GM21528 (cell line): Measurements from ENCODE around the gene NDUFS5.
A peak's percentile ranks its signal among the peaks of the same experiment; 100 is the strongest.
"Not testable (repeated sequence)": the region's sequence is repeated elsewhere in the genome, so short reads cannot be mapped to it uniquely, and the experiment has no call there.

ENCODE experiments used
- ATAC-seq: cut with Tn5 transposase; IDR thresholded peaks from one replicate; pipeline ENCODE4 v1.9.1; 2021; ENCODE audit warnings: mild to moderate bottlenecking, moderate library complexity; ENCODE audit not compliant: unreplicated experiment, low FRiP score

NDUFS5 gene

DNA sequence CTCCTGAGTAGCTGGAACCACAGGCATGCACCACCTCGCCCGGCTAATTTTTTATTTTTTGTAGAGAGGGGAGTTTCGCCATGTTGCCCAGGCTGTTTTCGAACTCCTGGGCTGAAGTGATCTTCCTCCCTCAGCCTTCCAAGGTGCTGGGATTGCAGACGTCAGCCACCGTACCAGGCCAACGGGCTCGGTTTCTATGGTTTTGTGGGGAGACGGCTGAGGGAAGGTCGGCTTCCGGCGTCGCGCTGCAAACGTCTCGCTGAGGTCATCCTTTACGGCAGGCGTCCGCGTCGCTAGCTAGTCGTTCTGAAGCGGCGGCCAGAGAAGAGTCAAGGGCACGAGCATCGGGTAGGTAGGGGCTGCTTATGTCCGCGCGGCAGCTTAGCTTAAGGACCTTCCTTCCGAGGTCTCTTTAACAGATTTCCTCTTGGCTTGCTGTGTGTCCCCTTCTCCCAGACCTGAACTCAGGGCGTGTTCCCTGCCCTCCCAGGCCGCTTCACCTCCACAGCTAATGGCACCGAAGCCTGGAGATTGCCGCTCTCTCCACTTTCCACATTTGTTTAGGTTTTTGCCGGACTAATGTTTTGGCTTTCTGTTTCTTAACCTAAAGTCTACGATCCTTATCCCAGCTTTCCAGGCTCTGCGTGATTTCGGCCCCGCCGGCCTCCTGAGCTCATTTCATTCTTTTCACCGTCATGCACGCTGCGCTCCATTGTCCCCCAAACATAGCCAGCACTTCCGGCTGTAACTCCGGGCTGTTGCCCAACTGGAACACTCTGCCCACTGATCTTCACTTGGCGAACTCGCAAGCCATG lies at the start of gene NDUFS5:
Gene NDUFS5, plus strand, starts transcription at position 300 of the 815 bp plus-strand sequence. CDS start 2,375 bp downstream, outside the sequence.
- peak; percentile 79 for ATAC-seq

DNA sequence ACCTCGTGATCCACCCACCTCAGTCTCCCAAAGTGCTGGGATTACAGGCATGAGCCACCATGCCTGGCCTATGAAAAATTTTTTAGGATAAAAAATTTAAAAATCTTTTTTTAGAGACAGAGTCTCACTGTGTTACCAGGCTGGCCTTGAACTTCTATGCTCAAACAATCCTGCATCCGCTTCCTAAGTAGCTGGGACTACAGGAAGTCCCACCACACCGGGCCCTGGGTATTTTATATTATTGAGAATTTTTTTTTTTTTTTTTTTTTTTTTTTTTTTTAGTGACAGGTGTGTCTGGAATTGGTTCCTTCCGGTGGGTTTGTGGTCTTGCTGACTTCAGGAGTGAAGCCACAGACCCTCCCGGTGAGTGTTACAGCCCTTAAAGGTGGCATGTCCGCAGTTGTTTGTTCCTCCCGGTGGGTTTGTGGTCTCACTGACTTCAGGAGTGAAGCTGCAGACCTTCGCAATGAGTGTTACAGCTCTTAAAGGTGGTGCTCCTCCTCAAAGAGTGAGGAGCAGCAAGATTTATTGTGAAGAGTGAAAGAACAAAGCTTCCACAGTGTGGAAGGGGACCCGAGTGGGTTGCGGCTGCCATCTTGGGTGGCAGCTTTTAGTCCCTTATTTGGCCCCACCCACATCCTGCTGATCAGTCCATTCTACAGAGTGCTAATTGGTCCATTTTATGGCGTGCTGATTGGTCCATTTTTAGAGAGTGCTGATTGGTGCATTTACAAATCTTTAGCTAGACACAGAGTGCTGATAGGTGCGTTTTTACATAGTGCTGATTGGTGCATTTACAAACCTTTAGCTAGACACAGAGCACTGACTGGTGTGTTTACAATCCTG lies 48.5 kb upstream of the NDUFS5 start:
- ATAC-seq, result not testable (repeated sequence)

- not testable (repeated sequence) for ATAC-seq
Measured at GRCh38 chr1:38978245-38978542, 48.0 kb upstream of the NDUFS5 start.

GRCh38 chr1:38979380-38979779 lies 46.8 kb upstream of the NDUFS5 start:
- not testable (repeated sequence) for ATAC-seq

DNA sequence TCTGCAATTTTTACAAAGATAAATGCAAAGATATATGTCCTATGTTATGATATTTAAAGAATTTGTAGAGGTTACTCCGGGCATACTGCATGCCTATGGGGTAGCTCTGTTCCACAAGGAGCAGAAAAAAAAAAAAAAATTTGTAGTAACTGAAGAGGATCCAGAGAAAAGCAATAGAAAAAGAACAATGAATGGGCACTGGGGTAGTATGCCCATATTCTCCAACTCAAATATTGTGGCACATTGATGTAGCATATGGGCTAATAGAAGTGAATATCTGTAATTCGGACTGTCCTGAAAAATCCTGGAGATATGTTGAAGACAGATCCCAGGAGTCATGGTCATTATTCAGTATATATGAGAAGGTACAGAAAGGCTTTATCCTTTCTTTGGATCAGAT lies 36.2 kb upstream of the NDUFS5 start:
- no peak for ATAC-seq

DNA sequence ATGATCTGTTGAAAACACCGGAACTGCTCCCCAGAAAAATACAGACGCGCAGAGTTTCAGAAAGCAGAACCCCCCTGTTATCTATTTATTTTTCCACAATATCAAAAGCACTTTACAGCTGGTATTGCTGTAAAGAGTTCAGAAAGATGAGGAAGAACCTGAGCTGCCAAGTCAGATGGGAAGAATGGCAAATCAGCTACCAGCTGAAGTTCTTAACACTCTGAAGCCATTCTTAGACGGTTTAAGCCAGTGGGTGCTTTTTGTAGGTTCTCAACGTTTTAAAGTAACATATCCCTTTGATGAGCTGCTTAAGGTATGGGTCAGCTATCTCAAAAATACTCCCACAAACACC lies 35.8 kb upstream of the NDUFS5 start:
- peak; percentile 4 for ATAC-seq

DNA sequence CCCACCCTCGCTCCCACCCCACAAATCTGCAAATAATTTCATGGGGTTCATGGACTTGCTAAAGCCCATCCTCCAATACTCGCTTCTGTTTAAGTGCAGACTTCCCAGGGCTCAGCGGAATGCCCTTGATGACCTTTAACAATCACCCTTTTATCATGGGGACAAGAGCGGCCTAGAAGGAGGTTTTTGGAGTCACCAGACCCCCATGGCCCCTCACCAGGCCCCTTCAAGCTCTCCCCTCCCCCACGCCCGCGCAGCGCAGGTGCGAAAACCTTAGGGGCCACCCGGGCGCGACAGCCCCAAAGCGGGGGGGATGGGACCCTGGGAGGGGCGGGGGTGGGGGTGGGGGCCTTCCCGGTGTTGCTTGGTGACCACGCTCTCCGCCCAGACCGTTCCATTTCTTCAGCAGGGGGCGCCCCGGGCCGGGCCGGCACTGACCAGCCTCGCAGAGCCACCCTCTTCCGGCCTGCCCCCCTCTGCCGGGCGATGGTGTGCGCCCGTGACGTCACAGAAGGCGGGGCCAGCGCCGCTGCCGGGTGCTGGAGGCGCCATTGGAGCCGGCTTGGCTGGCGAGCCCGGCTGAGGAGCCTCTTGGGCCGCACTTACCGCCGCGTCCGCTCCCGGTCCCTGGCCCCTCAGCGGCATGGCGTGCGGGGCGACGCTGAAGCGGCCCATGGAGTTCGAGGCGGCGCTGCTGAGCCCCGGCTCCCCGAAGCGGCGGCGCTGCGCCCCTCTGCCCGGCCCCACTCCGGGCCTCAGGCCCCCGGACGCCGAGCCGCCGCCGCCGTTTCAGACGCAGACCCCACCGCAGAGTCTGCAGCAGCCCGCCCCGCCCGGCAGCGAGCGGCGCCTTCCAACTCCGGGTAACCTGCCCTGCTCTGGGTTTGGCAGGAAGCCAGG lies 35.2 kb upstream of the NDUFS5 start, which contains the start of gene AKIRIN1:
Gene AKIRIN1, plus strand, starts transcription at position 539 of the 900 bp plus-strand sequence. Its CDS starts 105 bp downstream, at position 644.
- ATAC-seq, result peak; percentile 93

GRCh38 chr1:38991638-38992411 lies 34.3 kb upstream of the NDUFS5 start:
- peak; percentile 12 for ATAC-seq

GRCh38 chr1:38992412-38993111 lies 33.6 kb upstream of the NDUFS5 start:
- ATAC-seq, result no peak

- no peak for ATAC-seq
Measured at GRCh38 chr1:38994196-38994595, 32.0 kb upstream of the NDUFS5 start.

GRCh38 chr1:38997034-38997900 lies 28.9 kb upstream of the NDUFS5 start:
- ATAC-seq, result no peak

GRCh38 chr1:38997901-38998190 lies 28.3 kb upstream of the NDUFS5 start:
- no peak for ATAC-seq

GRCh38 chr1:39001516-39002421 lies 24.4 kb upstream of the NDUFS5 start:
- ATAC-seq, result no peak

GRCh38 chr1:39003281-39003680 lies 22.9 kb upstream of the NDUFS5 start:
- ATAC-seq, result no peak

GRCh38 chr1:39003794-39004193 lies 22.4 kb upstream of the NDUFS5 start:
- ATAC-seq, result no peak

DNA sequence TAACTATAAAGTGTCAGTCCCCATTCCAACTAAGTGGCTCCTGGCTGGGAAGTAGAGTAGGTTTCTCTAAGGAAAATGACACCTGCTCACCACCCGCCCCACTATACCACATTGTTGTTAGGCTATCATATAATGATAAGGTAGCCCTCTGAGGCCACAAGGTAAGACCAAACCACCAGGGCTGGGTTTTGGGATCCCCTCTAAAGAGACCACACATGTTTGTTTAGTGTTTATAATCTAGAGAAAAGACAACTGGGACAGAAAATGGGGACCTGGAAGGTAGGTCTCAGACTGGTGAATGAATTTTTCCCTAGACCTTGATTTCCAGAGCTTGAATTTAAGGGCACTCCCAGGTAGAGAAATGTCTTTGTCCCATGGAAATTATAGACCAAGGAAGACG lies 19.9 kb upstream of the NDUFS5 start:
- ATAC-seq, result no peak
